Adipose tissue (tissue), 3 donors: ENCODE data around the gene TTL. TPM values are rescaled to one million over a fixed set of nuclear protein-coding genes. Genes with fewer than 3 reads are reported as not detected.
"Not testable (repeated sequence)": the region's sequence is repeated elsewhere in the genome, so short reads cannot be mapped to it uniquely, and the experiment has no call there.

Experiments
- H3K27ac ChIP-seq: one replicate; pipeline ENCODE4 v1.5.1; 2013; ENCODE audit warnings: low read depth, low read length
- WGBS, 3 donors: extraction: QIAGEN DNeasy Blood & Tissue Kit; methylation state at CpG; one replicate each; pipeline ENCODE4 v1.1.7; 2013; 5-methylcytosine and 5-hydroxymethylcytosine counted together
- polyA plus RNA-seq, 3 donors: library from polyadenylated mRNA; stranded (reverse); fragments of 200-250 nt; gene quantifications; one replicate each; pipeline ENCODE4 v1.2.3, GENCODE V29; 2013
- donor health status: healthy with polysubstance abuse.
- donor health status: Bipolar disorder and iron deficiency.
- donor health status: healthy.

The TTL gene
- 10 to 100 TPM in 1 of 3 donors, 1 to 10 TPM in 2; 3.7 to 10.8 (median 9.9) TPM for polyA plus RNA-seq

GRCh38 chr2:112481528-112482233, at the start of gene TTL:
TSS of gene TTL (plus strand) at chr2:112482156. CDS start at chr2:112482345, 189 bp downstream.
- 0% methylated on average over 40 to 82 of the region's 82 CpGs for WGBS, 3 donors
- H3K27ac ChIP-seq: peak within 1 kb of the TSS; percentile 43

- not testable (repeated sequence) for H3K27ac ChIP-seq
- WGBS, 3 donors: 53 to 100% (median 55%) methylated on average over 9 to 22 of the region's 22 CpGs
Observed at GRCh38 chr2:112432390-112432734, 49.6 kb upstream of the TTL start.

- WGBS, 3 donors: 1 to 58% (median 42%) methylated on average over 47 to 93 of the region's 98 CpGs
- H3K27ac ChIP-seq: not testable (repeated sequence)
Observed at GRCh38 chr2:112432735-112433479, 49.0 kb upstream of the TTL start.

- WGBS, 3 donors: 0 to 1% (median 1%) methylated on average over 9 to 17 of the region's 26 CpGs
- not testable (repeated sequence) for H3K27ac ChIP-seq
Observed at GRCh38 chr2:112433480-112433879, 48.5 kb upstream of the TTL start, which contains the start of gene RGPD8. TSS of gene RGPD8 (minus strand) at chr2:112433645. CDS start at chr2:112433453, 192 bp downstream.

GRCh38 chr2:112433932-112434730, 47.8 kb upstream of the TTL start:
- no peak overlapping the region for H3K27ac ChIP-seq
- WGBS, 3 donors: 68 to 82% (median 80%) methylated on average over 28 to 31 of the region's 31 CpGs

GRCh38 chr2:112434890-112435715, 46.9 kb upstream of the TTL start:
- not testable (repeated sequence) for H3K27ac ChIP-seq
- 71 to 79% (median 76%) methylated on average over 29 to 32 of the region's 33 CpGs for WGBS, 3 donors

GRCh38 chr2:112435716-112436431, 46.1 kb upstream of the TTL start:
- not testable (repeated sequence) for H3K27ac ChIP-seq
- WGBS, 3 donors: 89 to 90% (median 89%) methylated on average over 17 to 18 of the region's 18 CpGs

- H3K27ac ChIP-seq: not testable (repeated sequence)
- WGBS, 3 donors: 85 to 89% (median 86%) methylated on average over 4 to 10 of the region's 10 CpGs
Observed at GRCh38 chr2:112436993-112437392, 45.0 kb upstream of the TTL start.

GRCh38 chr2:112437405-112437831, 44.5 kb upstream of the TTL start:
- H3K27ac ChIP-seq: not testable (repeated sequence)
- 73 to 82% (median 75%) methylated on average over 16 of the region's 16 CpGs for WGBS, 3 donors

GRCh38 chr2:112438603-112439261, 43.2 kb upstream of the TTL start:
- not testable (repeated sequence) for H3K27ac ChIP-seq
- WGBS, 3 donors: 81 to 83% (median 81%) methylated on average over 6 of the region's 6 CpGs

GRCh38 chr2:112444256-112444655, 37.7 kb upstream of the TTL start:
- H3K27ac ChIP-seq: not testable (repeated sequence)
- 100% methylated on average over 1 of the region's 1 CpG; no CpG with 5 or more reads in 2 of the 3 donors for WGBS, 3 donors

GRCh38 chr2:112449854-112450253, 32.1 kb upstream of the TTL start:
- no peak overlapping the region for H3K27ac ChIP-seq
- WGBS, 3 donors: 90 to 95% (median 90%) methylated on average over 4 of the region's 4 CpGs

- WGBS, 3 donors: 81 to 97% (median 95%) methylated on average over 1 of the region's 1 CpG
- no peak overlapping the region for H3K27ac ChIP-seq
Observed at GRCh38 chr2:112451317-112451716, 30.6 kb upstream of the TTL start.

- H3K27ac ChIP-seq: no peak overlapping the region
Observed at GRCh38 chr2:112454586-112454985, 27.4 kb upstream of the TTL start.

GRCh38 chr2:112459372-112459771, 22.6 kb upstream of the TTL start:
- H3K27ac ChIP-seq: no peak overlapping the region
- 95 to 100% (median 98%) methylated on average over 1 of the region's 1 CpG for WGBS, 3 donors

GRCh38 chr2:112462178-112462577, 19.8 kb upstream of the TTL start:
- 70 to 87% (median 82%) methylated on average over 5 of the region's 5 CpGs for WGBS, 3 donors
- H3K27ac ChIP-seq: no peak overlapping the region

- no peak overlapping the region for H3K27ac ChIP-seq
- WGBS, 3 donors: 92 to 95% (median 93%) methylated on average over 1 of the region's 1 CpG
Observed at GRCh38 chr2:112463256-112463655, 18.7 kb upstream of the TTL start.
